Osteoblast (primary cell): ENCODE results near the gene SUN3. TPM values are rescaled to one million over a fixed set of nuclear protein-coding genes. Genes with fewer than 3 reads are reported as not detected.

Experiments
- DNase-seq: peaks from one replicate; pipeline ENCODE4 v3.0.0; 2011; ENCODE audit warnings: low spot score, mixed read lengths; ENCODE audit not compliant: insufficient read length; ENCODE audit errors: missing footprints
- H2AFZ ChIP-seq: 2 replicates; pipeline ENCODE4 v1.6.0; 2011; ENCODE audit warnings: mild to moderate bottlenecking, low read length
- H3K27ac ChIP-seq: 2 replicates; pipeline ENCODE4 v1.5.1; 2011; ENCODE audit warnings: mild to moderate bottlenecking, low read depth, low read length, moderate library complexity
- H3K27me3 ChIP-seq: 2 replicates; pipeline ENCODE4 v1.6.0; 2012; ENCODE audit warnings: mild to moderate bottlenecking, control low read depth, inconsistent platforms, low read length, moderate library complexity; ENCODE audit not compliant: insufficient read depth
- H3K36me3 ChIP-seq: 2 replicates; pipeline ENCODE4 v1.5.1; 2011; ENCODE audit warnings: mild to moderate bottlenecking, low read length, control low read depth, moderate library complexity; ENCODE audit not compliant: insufficient read depth
- H3K4me1 ChIP-seq: 2 replicates; pipeline ENCODE4 v1.5.1; 2011; ENCODE audit warnings: mild to moderate bottlenecking, low read length, control low read depth, moderate library complexity; ENCODE audit not compliant: insufficient read depth
- H3K4me2 ChIP-seq: 2 replicates; pipeline ENCODE4 v1.6.0; 2011; ENCODE audit warnings: mild to moderate bottlenecking, low read length; ENCODE audit not compliant: insufficient read depth
- H3K4me3 ChIP-seq: fragments of 200-600 bp; sonication (generic); 3 replicates; pipeline ENCODE4 v1.5.1; 2012; ENCODE audit warnings: mild to moderate bottlenecking, low read length, inconsistent platforms; ENCODE audit not compliant: insufficient read depth
- H3K79me2 ChIP-seq: 2 replicates; pipeline ENCODE4 v1.6.0; 2012; ENCODE audit warnings: mild to moderate bottlenecking, low read length, control low read depth, inconsistent platforms; ENCODE audit not compliant: insufficient read depth
- H3K9me3 ChIP-seq: 2 replicates; pipeline ENCODE4 v1.5.1; 2011; ENCODE audit warnings: low read depth, low read length, control low read depth
- H4K20me1 ChIP-seq: 2 replicates; pipeline ENCODE4 v1.6.0; 2012; ENCODE audit warnings: mild to moderate bottlenecking, low read length, control low read depth; ENCODE audit not compliant: insufficient read depth
- total RNA-seq: library from RNA; depleted of rRNA; stranded (reverse); fragments of >200 nt; gene quantifications from 2 replicates; pipeline ENCODE4 v1.2.3, GENCODE V29; 2012
- TF ChIP-seq, protein P1 (sequence below): IDR thresholded peaks from 2 replicates; pipeline ENCODE4 v1.5.1; 2011; ENCODE audit warnings: mild to moderate bottlenecking, low read depth, low read length, moderate library complexity; ENCODE audit errors: extremely low read depth

Gene SUN3
- total RNA-seq, 1 donor, result not detected

DNA sequence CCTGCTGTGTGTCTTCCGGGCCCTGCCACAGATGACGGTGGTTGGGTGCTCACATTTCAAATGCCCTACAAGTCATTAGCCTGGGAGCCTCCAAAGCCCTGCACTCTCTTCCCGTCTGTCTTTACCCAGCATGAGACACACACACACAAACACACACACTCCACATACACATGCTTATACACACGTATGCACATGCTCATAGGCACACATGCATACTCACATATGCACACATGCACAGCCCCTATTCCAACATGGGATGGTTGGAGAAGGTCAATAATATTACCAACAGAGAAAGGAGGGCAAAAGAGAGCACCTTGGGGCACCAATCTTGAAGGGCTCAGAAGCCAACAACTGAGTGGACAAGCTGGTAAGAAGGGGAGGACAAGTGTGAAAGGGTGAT is 19.0 kb downstream of the SUN3 start:
- DNase-seq, result no peak
- H3K27me3 ChIP-seq, result no peaks in the 10 kb centered on the region
- H2AFZ ChIP-seq, result no peak overlapping the region
- no peaks in the 10 kb centered on the region for H3K36me3 ChIP-seq
- TF ChIP-seq, protein P1, sequence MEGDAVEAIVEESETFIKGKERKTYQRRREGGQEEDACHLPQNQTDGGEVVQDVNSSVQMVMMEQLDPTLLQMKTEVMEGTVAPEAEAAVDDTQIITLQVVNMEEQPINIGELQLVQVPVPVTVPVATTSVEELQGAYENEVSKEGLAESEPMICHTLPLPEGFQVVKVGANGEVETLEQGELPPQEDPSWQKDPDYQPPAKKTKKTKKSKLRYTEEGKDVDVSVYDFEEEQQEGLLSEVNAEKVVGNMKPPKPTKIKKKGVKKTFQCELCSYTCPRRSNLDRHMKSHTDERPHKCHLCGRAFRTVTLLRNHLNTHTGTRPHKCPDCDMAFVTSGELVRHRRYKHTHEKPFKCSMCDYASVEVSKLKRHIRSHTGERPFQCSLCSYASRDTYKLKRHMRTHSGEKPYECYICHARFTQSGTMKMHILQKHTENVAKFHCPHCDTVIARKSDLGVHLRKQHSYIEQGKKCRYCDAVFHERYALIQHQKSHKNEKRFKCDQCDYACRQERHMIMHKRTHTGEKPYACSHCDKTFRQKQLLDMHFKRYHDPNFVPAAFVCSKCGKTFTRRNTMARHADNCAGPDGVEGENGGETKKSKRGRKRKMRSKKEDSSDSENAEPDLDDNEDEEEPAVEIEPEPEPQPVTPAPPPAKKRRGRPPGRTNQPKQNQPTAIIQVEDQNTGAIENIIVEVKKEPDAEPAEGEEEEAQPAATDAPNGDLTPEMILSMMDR, result no peak
- no peaks in the 10 kb centered on the region for H3K9me3 ChIP-seq
- no peak overlapping the region for H3K4me3 ChIP-seq
- H3K27ac ChIP-seq, result no peak overlapping the region
- no peaks in the 10 kb centered on the region for H3K4me1 ChIP-seq
- H4K20me1 ChIP-seq, result no peaks in the 10 kb centered on the region
- H3K79me2 ChIP-seq, result no peaks in the 10 kb centered on the region
- H3K4me2 ChIP-seq, result no peak overlapping the region

DNA sequence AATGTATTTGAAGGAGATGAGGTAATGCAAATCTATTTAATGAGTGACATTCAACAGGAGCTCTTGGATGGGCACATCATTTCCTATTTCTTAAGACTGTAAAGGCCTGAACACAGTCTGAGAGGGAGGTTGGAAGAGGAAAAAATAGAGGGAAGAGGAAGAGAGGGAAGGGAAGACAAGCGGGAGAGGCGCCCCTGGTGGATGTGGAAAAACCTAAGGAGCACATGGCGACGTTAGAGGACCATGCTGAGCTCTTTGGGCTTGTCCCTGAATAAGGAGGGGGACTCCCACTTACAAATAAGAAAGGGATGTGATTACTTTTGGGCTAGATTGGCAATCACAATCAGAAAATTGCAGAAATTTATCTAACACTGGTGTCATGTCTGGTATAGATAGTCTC is 19.6 kb downstream of the SUN3 start:
- H3K36me3 ChIP-seq, result no peaks in the 10 kb centered on the region

DNA sequence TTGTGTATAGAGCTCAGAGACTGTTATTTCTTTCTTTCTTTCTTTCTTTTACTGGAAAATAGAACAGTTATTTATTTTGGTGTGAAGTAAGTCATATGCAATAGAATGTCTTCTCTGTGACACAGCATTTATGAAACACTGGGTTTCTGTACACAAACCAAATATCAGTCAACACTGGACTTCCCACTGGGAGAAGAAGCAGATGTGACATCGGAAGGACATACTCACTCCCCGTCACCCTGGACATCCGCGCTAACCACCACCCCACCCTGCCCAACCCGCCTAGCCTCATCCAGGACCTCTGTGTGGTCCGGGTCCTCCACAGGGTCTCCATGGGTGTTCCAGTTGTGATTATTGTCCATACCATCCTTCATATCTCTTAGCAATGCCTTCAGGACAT is 22.0 kb downstream of the SUN3 start:
- Histone ChIP-seq H3K4me1 (no peaks in the 10 kb centered on the region), H3K36me3 (no peaks in the 10 kb centered on the region), H3K27ac (no peak overlapping the region), H3K9me3 (no peaks in the 10 kb centered on the region), H3K27me3 (peaks cover 4% of the 10 kb centered on the region), H3K4me3 (no peak overlapping the region), H3K4me2 (no peak overlapping the region), H2AFZ (no peak overlapping the region), H4K20me1 (no peaks in the 10 kb centered on the region), H3K79me2 (no peaks in the 10 kb centered on the region)
- TF ChIP-seq, protein P1, result no peak
- no peak for DNase-seq

More for the DNA sequence above, 19.6 kb downstream of the SUN3 start:
- DNase-seq, result peak; percentile 35
- H3K79me2 ChIP-seq, result no peaks in the 10 kb centered on the region
- no peak overlapping the region for H3K27ac ChIP-seq
- no peak overlapping the region for H2AFZ ChIP-seq
- peaks cover 1% of the 10 kb centered on the region for H3K27me3 ChIP-seq
- TF ChIP-seq, protein P1, result peak; percentile 6
- no peaks in the 10 kb centered on the region for H4K20me1 ChIP-seq
- H3K4me3 ChIP-seq, result no peak overlapping the region
- H3K9me3 ChIP-seq, result no peaks in the 10 kb centered on the region
- no peak overlapping the region for H3K4me2 ChIP-seq
- no peaks in the 10 kb centered on the region for H3K4me1 ChIP-seq

DNA sequence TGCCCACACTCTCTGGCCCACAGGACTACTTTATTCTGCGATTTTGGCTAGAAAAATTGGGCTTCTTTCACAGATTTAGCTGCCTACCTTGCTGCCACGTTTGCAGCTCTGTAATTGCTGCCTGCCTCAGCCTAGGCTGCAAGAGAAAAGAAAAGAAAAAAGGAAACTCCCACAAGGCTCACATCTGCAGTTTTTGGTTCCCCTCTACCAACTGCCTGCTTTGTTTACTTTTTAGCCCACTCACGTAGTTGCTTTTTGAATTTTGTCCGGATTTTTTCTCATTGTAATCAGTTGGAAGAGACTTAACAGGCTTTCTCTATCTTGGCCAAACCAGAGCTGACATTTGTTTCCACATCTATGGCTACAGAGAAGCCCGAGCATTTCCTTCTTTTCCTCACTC is 24.3 kb downstream of the SUN3 start:
- H3K79me2 ChIP-seq, result no peaks in the 10 kb centered on the region
- no peak overlapping the region for H3K27ac ChIP-seq
- no peaks in the 10 kb centered on the region for H4K20me1 ChIP-seq
- no peak for DNase-seq
- peaks cover 3% of the 10 kb centered on the region for H3K4me1 ChIP-seq
- peak overlapping the region; percentile 32 for H2AFZ ChIP-seq
- H3K36me3 ChIP-seq, result no peaks in the 10 kb centered on the region
- no peaks in the 10 kb centered on the region for H3K9me3 ChIP-seq
- TF ChIP-seq, protein P1, result no peak
- H3K4me2 ChIP-seq, result no peak overlapping the region
- H3K27me3 ChIP-seq, result peaks cover 4% of the 10 kb centered on the region
- H3K4me3 ChIP-seq, result no peak overlapping the region
